HUES48 (cell line): ENCODE data around the gene ADAMTSL1.
"Not testable (repeated sequence)": the region's sequence is repeated elsewhere in the genome, so short reads cannot be mapped to it uniquely, and the experiment has no call there.

Experiments
- H3K27ac ChIP-seq: one replicate; pipeline ENCODE4 v1.7.0; 2013; ENCODE audit warnings: low read depth, low read length, inconsistent platforms
- H3K27me3 ChIP-seq: 2 replicates; pipeline ENCODE4 v1.6.1; 2013; ENCODE audit warnings: mild to moderate bottlenecking, low read length; ENCODE audit not compliant: control insufficient read depth, insufficient read depth
- H3K36me3 ChIP-seq: 2 replicates; pipeline ENCODE4 v1.6.1; 2013; ENCODE audit warnings: low read length; ENCODE audit not compliant: control insufficient read depth, insufficient read depth
- H3K4me1 ChIP-seq: 2 replicates; pipeline ENCODE4 v1.6.1; 2013; ENCODE audit warnings: mild to moderate bottlenecking, low read length; ENCODE audit not compliant: control insufficient read depth, insufficient read depth
- H3K4me3 ChIP-seq: 2 replicates; pipeline ENCODE4 v1.5.1; 2013; ENCODE audit warnings: mild to moderate bottlenecking, low read depth, low read length
- H3K9ac ChIP-seq: 2 replicates; pipeline ENCODE4 v1.6.1; 2013; ENCODE audit warnings: mild to moderate bottlenecking, low read depth, low read length, moderate library complexity
- H3K9me3 ChIP-seq: 2 replicates; pipeline ENCODE4 v1.6.1; 2013; ENCODE audit warnings: low read length; ENCODE audit not compliant: control insufficient read depth, insufficient read depth

The ADAMTSL1 gene

DNA sequence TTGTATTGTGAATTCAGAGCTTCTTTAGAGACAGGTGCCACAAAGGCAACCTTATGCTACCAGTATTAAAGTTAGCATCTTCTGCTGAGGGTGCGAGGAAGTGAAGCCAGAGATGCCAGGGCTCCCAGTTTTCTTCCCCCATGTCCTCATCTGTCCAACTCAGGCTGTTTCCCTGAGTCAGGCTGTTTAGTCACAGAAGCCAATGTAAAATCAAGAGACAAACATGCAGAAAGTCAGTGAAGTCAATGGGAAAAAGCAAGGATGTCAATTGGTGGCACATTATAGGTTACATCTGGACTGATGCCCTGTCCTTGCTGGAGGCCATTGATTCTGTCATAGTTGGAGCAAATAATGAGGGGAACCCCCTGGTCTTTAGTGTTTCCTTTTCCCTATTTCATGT, 390.6 kb downstream of the ADAMTSL1 start:
- Histone ChIP-seq H3K36me3 (no peaks in the 10 kb centered on the region), H3K9me3 (no peaks in the 10 kb centered on the region), H3K27me3 (no peaks in the 10 kb centered on the region), H3K9ac (no peak overlapping the region), H3K4me1 (peaks cover 11% of the 10 kb centered on the region), H3K27ac (no peak overlapping the region), H3K4me3 (no peak overlapping the region)

DNA sequence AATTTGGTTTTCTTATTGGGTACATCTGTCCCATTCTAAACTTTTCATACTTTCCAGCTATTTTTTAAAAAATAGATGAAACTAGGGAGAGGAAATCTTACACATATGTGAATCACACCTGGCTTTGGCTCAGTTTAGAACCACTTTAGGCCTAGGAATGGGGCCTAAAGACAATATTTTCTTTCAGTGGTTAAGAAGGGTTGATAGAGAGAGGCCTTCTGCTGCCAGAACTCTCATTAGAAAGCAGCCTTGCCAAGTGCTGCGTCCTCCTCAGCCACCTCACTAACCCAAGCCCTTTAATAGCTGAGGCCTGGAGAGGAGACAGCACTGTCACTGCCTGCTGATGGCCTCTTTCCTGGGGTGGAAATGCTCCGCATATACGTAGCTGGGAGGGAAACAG, 391.6 kb downstream of the ADAMTSL1 start:
- Histone ChIP-seq H3K9ac (no peak overlapping the region), H3K9me3 (no peaks in the 10 kb centered on the region), H3K4me3 (no peak overlapping the region), H3K27ac (no peak overlapping the region), H3K27me3 (no peaks in the 10 kb centered on the region), H3K36me3 (no peaks in the 10 kb centered on the region), H3K4me1 (peaks cover 11% of the 10 kb centered on the region)

DNA sequence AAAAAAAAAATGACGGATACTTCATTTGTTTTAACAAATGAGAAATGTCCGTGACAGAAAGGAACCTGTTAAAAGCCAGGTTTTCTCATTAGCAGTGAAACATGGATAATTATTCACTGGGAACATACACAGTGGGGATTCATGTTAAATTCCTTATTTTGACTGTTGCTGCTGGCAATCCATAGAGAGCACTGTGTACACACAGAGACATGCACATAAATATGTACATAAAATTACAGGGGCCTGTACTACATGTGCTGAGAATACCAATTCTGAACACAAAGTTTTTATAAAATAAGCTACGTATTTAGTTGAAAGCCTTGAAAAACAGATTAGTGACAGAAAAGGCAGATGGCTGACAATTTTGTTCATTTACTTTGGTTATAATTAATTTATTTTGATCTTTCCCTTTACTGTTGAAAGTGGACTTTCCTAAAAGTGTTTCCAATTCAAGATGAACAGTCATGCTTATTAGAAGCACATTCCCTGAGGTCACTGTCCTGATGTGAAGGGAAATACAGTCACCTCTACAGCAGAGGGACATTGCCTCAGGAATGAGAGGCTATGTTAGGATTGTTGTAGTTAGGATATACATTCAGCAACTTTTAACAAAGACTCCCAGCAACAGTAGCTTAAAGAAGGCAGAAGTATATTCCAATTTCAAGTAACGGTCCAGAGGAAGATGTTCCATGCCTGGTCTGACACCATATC, 392.3 kb downstream of the ADAMTSL1 start:
- H3K9me3 ChIP-seq: no peaks in the 10 kb centered on the region
- no peak overlapping the region for H3K4me3 ChIP-seq
- peaks cover 11% of the 10 kb centered on the region for H3K4me1 ChIP-seq
- no peak overlapping the region for H3K27ac ChIP-seq
- H3K36me3 ChIP-seq: no peaks in the 10 kb centered on the region
- H3K9ac ChIP-seq: no peak overlapping the region
- no peaks in the 10 kb centered on the region for H3K27me3 ChIP-seq

DNA sequence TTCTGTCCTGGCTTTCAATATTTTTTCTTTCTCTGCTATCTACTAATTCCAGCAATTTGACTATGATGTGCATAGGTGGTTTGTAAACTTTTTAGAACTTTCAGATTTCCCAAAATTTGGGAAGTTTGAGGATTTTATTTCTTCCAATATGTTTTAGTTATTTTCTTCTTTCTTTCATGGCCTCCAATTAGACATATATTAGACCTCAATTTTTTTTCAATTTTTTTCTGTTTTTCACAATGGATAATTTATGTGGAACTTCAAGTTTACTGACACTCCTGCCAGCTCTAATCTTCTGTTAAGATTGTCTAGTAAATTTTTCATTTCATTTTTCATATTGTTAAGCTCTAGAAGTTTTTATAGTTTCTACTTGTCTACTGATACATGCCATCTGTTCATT, 395.8 kb downstream of the ADAMTSL1 start:
- no peak overlapping the region for H3K27ac ChIP-seq
- no peak overlapping the region for H3K4me3 ChIP-seq
- H3K4me1 ChIP-seq: no peaks in the 10 kb centered on the region
- no peaks in the 10 kb centered on the region for H3K9me3 ChIP-seq
- H3K27me3 ChIP-seq: no peaks in the 10 kb centered on the region
- H3K36me3 ChIP-seq: no peaks in the 10 kb centered on the region
- no peak overlapping the region for H3K9ac ChIP-seq

DNA sequence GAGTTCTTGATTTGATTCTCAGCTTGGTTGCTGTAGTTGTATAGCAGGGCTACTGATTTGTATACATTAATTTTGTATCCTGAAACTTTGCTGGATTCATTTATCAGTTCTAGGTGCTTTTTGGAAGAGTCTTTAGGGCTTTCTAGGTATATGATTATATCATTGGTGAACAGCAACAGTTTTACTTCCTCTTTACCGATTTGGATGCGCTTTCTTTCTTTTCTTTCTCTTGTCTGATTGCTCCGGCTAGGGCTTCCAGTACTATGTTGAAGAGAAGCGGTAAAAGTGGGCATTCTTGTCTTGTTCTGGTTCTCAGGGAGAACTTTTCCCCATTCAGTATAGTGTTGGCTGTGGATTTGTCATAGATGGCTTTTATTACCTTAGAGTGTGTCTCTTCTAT, 400.1 kb downstream of the ADAMTSL1 start:
- no peaks in the 10 kb centered on the region for H3K4me1 ChIP-seq
- no peak overlapping the region for H3K4me3 ChIP-seq
- H3K27me3 ChIP-seq: no peaks in the 10 kb centered on the region
- H3K9ac ChIP-seq: no peak overlapping the region
- no peaks in the 10 kb centered on the region for H3K36me3 ChIP-seq
- no peak overlapping the region for H3K27ac ChIP-seq
- H3K9me3 ChIP-seq: no peaks in the 10 kb centered on the region

DNA sequence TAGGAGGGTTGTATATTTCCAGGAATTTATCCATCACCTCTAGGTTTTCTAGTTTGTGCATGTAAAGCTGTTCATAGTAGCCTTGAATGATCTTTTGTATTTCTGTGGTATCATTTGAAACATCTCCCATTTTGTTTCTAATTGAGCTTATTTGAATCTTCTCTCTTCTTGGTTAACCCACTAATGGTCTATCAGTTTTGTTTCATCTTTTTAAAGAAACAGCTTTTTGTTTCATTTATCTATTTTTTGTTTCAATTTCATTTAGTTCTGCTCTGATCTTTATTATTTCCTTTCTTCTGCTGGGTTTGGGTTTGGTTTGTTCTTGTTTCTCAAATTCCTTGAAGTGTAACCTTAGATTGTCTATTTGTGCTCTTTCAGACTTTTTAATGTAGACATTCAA, 401.0 kb downstream of the ADAMTSL1 start:
- not testable (repeated sequence) for H3K27ac ChIP-seq, H3K9ac ChIP-seq, H3K4me1 ChIP-seq, H3K9me3 ChIP-seq, H3K36me3 ChIP-seq, H3K27me3 ChIP-seq, H3K4me3 ChIP-seq

DNA sequence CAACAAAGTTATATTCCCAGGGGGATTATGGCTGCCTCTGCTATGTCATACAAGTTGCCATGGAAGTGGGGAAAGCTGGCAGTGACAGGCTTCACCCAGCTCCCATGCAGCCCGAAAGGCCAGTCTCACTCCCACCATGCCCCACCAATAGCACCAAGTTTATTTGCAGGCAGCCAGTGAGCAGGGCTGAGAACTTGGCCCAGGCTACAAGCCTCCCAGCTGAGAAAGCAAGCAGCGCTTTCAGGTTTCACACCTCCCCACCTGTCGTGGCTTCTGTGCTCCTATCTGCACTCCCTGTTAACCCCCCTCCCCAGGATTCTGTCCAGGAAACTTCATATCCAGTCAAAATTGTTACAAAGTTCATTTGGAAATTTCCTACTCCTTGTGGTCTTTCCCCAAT, 404.0 kb downstream of the ADAMTSL1 start:
- no peak overlapping the region for H3K9ac ChIP-seq
- H3K27ac ChIP-seq: no peak overlapping the region
- no peak overlapping the region for H3K4me3 ChIP-seq
- no peaks in the 10 kb centered on the region for H3K4me1 ChIP-seq
- H3K9me3 ChIP-seq: no peaks in the 10 kb centered on the region
- H3K27me3 ChIP-seq: no peaks in the 10 kb centered on the region
- H3K36me3 ChIP-seq: no peaks in the 10 kb centered on the region

DNA sequence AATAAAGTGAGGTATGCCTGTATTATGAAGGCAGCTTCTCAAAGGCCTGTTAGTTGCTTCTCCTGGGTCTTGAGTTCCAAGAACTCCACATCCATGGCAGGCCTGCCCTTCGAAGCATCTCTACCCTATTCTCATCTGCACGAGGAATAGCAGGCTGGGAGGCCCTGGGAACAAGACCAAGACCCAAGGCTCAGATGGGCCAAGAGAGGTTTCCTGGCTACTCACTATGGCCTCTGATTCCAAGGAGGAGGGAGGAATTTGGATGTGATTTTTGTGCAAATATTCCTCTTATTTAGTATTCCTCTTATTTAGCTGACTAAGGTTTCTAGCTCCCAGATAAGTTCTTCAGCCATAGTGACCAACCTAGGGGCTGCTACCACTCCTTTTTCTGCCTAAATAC, 407.8 kb downstream of the ADAMTSL1 start:
- Histone ChIP-seq H3K27me3 (no peaks in the 10 kb centered on the region), H3K4me1 (no peaks in the 10 kb centered on the region), H3K9ac (no peak overlapping the region), H3K36me3 (no peaks in the 10 kb centered on the region), H3K4me3 (no peak overlapping the region), H3K27ac (no peak overlapping the region), H3K9me3 (0 out of 2 replicates have a peak, but pooled peaks cover 7% of the 10 kb centered on the region)

DNA sequence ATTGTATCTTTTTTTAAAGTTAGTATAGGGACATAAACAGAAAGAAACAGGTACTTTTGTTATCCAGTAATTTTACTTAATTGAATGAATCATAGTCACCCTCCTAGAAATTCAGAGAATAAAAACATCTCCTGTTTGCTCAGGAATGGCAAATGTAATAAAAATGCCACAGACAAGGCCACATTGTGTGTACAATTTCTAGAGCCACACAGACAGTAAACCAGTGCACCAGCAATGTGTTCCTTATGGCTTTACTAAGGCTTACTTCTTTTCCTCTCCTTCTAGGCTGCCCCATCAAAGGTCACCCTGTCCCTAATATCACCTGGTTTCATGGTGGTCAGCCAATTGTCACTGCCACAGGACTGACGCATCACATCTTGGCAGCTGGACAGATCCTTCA, 413.6 kb downstream of the ADAMTSL1 start:
- H3K36me3 ChIP-seq: no peaks in the 10 kb centered on the region

DNA sequence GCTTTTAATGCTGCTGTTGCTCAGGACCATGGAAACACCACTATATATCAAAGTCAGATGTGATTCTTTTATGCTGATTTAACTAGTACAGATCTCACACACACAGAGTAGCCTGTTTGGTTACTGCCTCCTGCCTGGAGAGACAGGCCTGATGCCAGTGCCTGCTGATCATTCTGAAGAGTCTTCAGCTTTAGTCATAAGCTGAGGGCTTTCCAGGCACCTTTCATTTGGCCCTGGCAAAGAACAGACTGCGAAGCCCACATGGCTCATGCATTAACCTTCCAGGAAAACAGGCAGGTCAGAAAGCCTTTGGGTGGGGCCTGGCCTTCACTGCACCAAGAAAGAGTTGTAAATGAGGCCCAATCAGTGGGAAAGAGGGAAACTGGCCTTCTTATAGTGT, 414.3 kb downstream of the ADAMTSL1 start:
- H3K27me3 ChIP-seq: no peaks in the 10 kb centered on the region
- no peaks in the 10 kb centered on the region; the same call in 1 of the 2 replicates for H3K4me1 ChIP-seq
- 0 out of 2 replicates have a peak, but pooled peaks cover 7% of the 10 kb centered on the region for H3K9me3 ChIP-seq
- no peak overlapping the region for H3K4me3 ChIP-seq
- H3K36me3 ChIP-seq: no peaks in the 10 kb centered on the region
- H3K27ac ChIP-seq: no peak overlapping the region
- H3K9ac ChIP-seq: no peak overlapping the region

More for the DNA sequence above, 413.6 kb downstream of the ADAMTSL1 start:
- no peak overlapping the region for H3K27ac ChIP-seq
- H3K4me1 ChIP-seq: no peaks in the 10 kb centered on the region; the same call in 1 of the 2 replicates
- no peak overlapping the region for H3K4me3 ChIP-seq
- no peaks in the 10 kb centered on the region for H3K27me3 ChIP-seq
- 0 out of 2 replicates have a peak, but pooled peaks cover 7% of the 10 kb centered on the region for H3K9me3 ChIP-seq
- no peak overlapping the region for H3K9ac ChIP-seq

DNA sequence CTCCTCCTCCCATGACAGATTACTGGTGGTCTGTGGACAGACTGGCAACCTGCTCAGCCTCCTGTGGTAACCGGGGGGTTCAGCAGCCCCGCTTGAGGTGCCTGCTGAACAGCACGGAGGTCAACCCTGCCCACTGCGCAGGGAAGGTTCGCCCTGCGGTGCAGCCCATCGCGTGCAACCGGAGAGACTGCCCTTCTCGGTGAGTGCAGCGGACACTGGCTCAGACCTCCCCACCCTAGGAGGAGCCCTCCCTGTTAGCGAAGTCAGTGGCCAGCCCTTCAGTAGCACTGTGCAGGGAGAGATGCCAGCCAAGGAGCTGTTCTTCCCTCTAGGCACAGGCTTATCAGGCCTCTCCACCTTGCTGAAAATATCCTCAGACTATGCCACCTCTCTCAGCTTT, 415.6 kb downstream of the ADAMTSL1 start:
- no peaks in the 10 kb centered on the region for H3K36me3 ChIP-seq
- H3K27me3 ChIP-seq: no peaks in the 10 kb centered on the region
- no peak overlapping the region for H3K4me3 ChIP-seq
- no peak overlapping the region for H3K27ac ChIP-seq
- H3K9me3 ChIP-seq: no peaks in the 10 kb centered on the region
- H3K4me1 ChIP-seq: no peaks in the 10 kb centered on the region; the same call in 1 of the 2 replicates
- no peak overlapping the region for H3K9ac ChIP-seq
